Measurements from ENCODE around the gene FOXP1. TPM values are rescaled to one million over a fixed set of nuclear protein-coding genes. Genes with fewer than 3 reads are reported as not detected.

Gene FOXP1
- total and polyA plus RNA-seq, 2 donors (not counting 1 experiment from before 2014, with no cell fraction given) = 91.1 to 508 TPM

DNA sequence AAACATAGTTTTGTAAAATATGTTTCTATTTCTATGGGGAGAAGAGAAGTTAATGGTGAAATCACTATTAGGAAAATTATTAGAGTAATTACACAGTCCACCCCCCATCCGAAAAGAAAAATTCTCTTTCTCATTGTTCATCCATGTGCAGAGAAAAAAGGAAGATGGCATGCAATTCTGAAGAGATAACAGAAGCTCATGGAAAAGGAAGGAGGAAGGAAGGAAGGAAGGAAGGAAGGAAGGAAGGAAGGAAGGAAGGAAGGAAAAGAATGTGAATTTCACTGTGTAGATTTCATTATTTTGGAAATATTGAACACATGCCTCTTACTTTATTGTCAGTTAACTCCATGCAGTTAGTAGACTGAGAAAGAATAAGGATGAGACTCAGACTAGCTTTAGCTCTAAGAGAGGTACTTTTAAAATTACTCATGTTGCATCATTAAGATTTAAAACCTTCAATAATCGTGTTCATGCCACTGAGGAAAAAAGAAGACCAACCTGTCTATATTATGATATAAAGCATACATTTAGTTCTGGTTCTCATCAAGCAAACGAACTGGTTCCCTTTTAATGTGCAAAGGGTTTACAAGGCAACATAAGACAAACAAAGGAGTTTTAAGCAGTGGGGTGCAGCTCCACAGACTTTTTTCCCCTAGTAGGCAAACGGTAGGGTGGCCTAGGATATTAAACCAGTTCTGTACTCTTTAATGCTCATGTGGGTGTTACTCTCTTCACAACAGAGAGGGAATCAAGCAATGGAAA is 379.6 kb downstream of the FOXP1 start:
- DNase-seq = no peak
- peaks cover 54% of the 10 kb centered on the region for H4K20me1 ChIP-seq (ENCODE audit: control insufficient read depth, insufficient read depth, low read length, poor library complexity, severe bottlenecking)
- Mint-ChIP-seq H3K4me3 (no peak overlapping the region), H3K9me3 (ENCODE audit: insufficient read depth) (no peaks in the 10 kb centered on the region), H3K27me3 (no peaks in the 10 kb centered on the region), H3K27ac (peak overlapping the region; percentile 50), H3K4me1 (peaks cover 65% of the 10 kb centered on the region)
- no peak for ATAC-seq (ENCODE audit: low read depth)
- peak overlapping the region in 1 of 2 donors; percentile 3 for H3K27ac ChIP-seq (ENCODE audit: low read length in 2 of 2)
- H2AFZ ChIP-seq (ENCODE audit: insufficient read depth, low read depth, low read length, poor library complexity, severe bottlenecking) = no peak overlapping the region
- H3K9ac ChIP-seq (ENCODE audit: low read length) = no peak overlapping the region
- no peak overlapping the region for H3K4me3 ChIP-seq (ENCODE audit: control extremely low read depth in 1 of 5, extremely low read depth in 1 of 5, insufficient read depth in 1 of 5, low read depth in 2 of 5, low read length in 4 of 5)
- peaks cover 97% of the 10 kb centered on the region for H3K79me2 ChIP-seq (ENCODE audit: control insufficient read depth, insufficient read depth, low read length)
- intact Hi-C loops (cut with micrococcal nuclease) = no loop called here
- no peaks in the 10 kb centered on the region for H3K27me3 ChIP-seq (replicated peaks in 1 of 4; ENCODE audit: control extremely low read depth in 1 of 4, control insufficient read depth in 3 of 4, insufficient read depth in 4 of 4, low read length in 3 of 4)
- peaks cover 0 to 5% of the 10 kb centered on the region in 2 experiments for H3K36me3 ChIP-seq (replicated peaks in 1 of 2; ENCODE audit: control extremely low read depth in 1 of 2, control insufficient read depth in 1 of 2, extremely low read depth in 1 of 2, insufficient read depth in 2 of 2, low read length in 1 of 2)
- peaks cover 15 to 20% of the 10 kb centered on the region in 2 donors for H3K4me1 ChIP-seq (ENCODE audit: control insufficient read depth in 2 of 2, insufficient read depth in 2 of 2, low read length in 2 of 2)
- H3K9me3 ChIP-seq (ENCODE audit: control extremely low read depth in 1 of 3, control insufficient read depth in 2 of 3, insufficient read depth in 1 of 3, low read length in 2 of 3) = no peaks in the 10 kb centered on the region
- no peak overlapping the region for H3K4me2 ChIP-seq (replicated peaks; ENCODE audit: low read depth, low read length, poor library complexity, severe bottlenecking)
- 90% methylated on average over 1 of the region's 4 CpGs for WGBS (ENCODE audit: insufficient coverage)
- ChIA-PET POLR2A (interaction anchor here (0.5 kb wide), 1 partner anchor 25 kb away, joined by 6 read pairs; no protein-coding TSS in a partner anchor), CTCF (interaction anchor here (0.9 kb wide), 1 partner anchor 262 kb away, joined by 3 read pairs; no protein-coding TSS in a partner anchor)
- TF ChIP-seq, protein P1, sequence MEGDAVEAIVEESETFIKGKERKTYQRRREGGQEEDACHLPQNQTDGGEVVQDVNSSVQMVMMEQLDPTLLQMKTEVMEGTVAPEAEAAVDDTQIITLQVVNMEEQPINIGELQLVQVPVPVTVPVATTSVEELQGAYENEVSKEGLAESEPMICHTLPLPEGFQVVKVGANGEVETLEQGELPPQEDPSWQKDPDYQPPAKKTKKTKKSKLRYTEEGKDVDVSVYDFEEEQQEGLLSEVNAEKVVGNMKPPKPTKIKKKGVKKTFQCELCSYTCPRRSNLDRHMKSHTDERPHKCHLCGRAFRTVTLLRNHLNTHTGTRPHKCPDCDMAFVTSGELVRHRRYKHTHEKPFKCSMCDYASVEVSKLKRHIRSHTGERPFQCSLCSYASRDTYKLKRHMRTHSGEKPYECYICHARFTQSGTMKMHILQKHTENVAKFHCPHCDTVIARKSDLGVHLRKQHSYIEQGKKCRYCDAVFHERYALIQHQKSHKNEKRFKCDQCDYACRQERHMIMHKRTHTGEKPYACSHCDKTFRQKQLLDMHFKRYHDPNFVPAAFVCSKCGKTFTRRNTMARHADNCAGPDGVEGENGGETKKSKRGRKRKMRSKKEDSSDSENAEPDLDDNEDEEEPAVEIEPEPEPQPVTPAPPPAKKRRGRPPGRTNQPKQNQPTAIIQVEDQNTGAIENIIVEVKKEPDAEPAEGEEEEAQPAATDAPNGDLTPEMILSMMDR (IDR thresholded peaks at IDR 0.05) = no peak
- no peak for TF ChIP-seq EZH2 (IDR thresholded peaks at IDR 0.05; ENCODE audit: borderline replicate concordance, insufficient read depth, low read depth, low read length, poor library complexity, severe bottlenecking)

Measured in B cell (primary cell).